Endothelial cell (in vitro differentiated cells): ENCODE measurements around the gene AGR2. TPM values are rescaled to one million over a fixed set of nuclear protein-coding genes. Genes with fewer than 3 reads are reported as not detected.

Experiments used
- DNase-seq: peaks from one replicate; pipeline ENCODE4 v3.0.0; 2021; ENCODE audit warnings: low spot score
- H3K27ac Mint-ChIP-seq: one replicate; pipeline ENCODE4 v1.8.0; 2021; ENCODE audit warnings: mixed read lengths, inconsistent platforms; ENCODE audit not compliant: unreplicated experiment
- H3K27me3 Mint-ChIP-seq: one replicate; pipeline ENCODE4 v1.8.0; 2021; ENCODE audit warnings: mild to moderate bottlenecking, moderate library complexity, mixed read lengths, inconsistent platforms; ENCODE audit not compliant: unreplicated experiment
- H3K36me3 Mint-ChIP-seq: one replicate; pipeline ENCODE4 v1.8.0; 2021; ENCODE audit warnings: mild to moderate bottlenecking, low read depth, mixed read lengths, inconsistent platforms; ENCODE audit not compliant: unreplicated experiment
- H3K4me1 Mint-ChIP-seq: one replicate; pipeline ENCODE4 v1.8.0; 2021; ENCODE audit warnings: mild to moderate bottlenecking, mixed read lengths, inconsistent platforms; ENCODE audit not compliant: unreplicated experiment
- H3K4me3 Mint-ChIP-seq: one replicate; pipeline ENCODE4 v1.8.0; 2021; ENCODE audit warnings: mild to moderate bottlenecking, mixed read lengths, inconsistent platforms; ENCODE audit not compliant: unreplicated experiment
- H3K9me3 Mint-ChIP-seq: one replicate; pipeline ENCODE4 v1.8.0; 2021; ENCODE audit warnings: mixed read lengths, inconsistent platforms; ENCODE audit not compliant: unreplicated experiment
- total RNA-seq: library from RNA; stranded (reverse); fragmentation: NEBNext Ultra II Directional; extraction: Animal tissue kit (Norgen Biotek cat#: 25700); gene quantifications from one replicate; pipeline ENCODE4 v1.2.1, GENCODE V29; 2021; ENCODE audit not compliant: unreplicated experiment
- TF ChIP-seq, protein P1 (sequence below): fragments of 200-600 bp; sonication (generic); IDR thresholded peaks from one replicate; pipeline ENCODE4 v1.5.0; 2021; ENCODE audit warnings: antibody characterized with exemption; ENCODE audit not compliant: unreplicated experiment

AGR2 gene
- total RNA-seq, 1 donor from 2014 or later, result not detected

DNA sequence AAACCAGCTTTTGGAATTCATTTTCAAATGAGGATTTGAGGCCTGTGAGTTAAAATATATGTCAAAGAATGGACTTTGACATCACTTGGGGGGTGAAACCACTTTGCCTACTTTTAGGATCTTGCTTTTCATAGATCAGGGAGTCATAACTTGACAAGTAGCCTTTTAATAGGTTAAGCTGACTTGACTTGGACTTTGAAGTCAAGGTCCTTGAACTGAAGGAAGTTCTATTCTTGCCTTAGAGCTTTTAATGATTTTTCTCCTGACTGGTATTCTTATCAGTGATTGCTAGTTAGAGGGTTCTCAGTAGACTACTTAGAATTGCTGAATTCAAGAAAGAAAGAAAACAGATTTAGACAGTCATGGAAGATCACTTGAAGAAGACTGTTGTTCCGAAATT lies 17.7 kb downstream of the AGR2 start:
- Mint-ChIP-seq H3K36me3 (peaks cover 25% of the 10 kb centered on the region), H3K9me3 (no peaks in the 10 kb centered on the region), H3K4me1 (no peaks in the 10 kb centered on the region), H3K4me3 (no peak overlapping the region), H3K27me3 (no peaks in the 10 kb centered on the region), H3K27ac (no peak overlapping the region)
- no peak for DNase-seq
- TF ChIP-seq, protein P1, sequence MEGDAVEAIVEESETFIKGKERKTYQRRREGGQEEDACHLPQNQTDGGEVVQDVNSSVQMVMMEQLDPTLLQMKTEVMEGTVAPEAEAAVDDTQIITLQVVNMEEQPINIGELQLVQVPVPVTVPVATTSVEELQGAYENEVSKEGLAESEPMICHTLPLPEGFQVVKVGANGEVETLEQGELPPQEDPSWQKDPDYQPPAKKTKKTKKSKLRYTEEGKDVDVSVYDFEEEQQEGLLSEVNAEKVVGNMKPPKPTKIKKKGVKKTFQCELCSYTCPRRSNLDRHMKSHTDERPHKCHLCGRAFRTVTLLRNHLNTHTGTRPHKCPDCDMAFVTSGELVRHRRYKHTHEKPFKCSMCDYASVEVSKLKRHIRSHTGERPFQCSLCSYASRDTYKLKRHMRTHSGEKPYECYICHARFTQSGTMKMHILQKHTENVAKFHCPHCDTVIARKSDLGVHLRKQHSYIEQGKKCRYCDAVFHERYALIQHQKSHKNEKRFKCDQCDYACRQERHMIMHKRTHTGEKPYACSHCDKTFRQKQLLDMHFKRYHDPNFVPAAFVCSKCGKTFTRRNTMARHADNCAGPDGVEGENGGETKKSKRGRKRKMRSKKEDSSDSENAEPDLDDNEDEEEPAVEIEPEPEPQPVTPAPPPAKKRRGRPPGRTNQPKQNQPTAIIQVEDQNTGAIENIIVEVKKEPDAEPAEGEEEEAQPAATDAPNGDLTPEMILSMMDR, result no peak

DNA sequence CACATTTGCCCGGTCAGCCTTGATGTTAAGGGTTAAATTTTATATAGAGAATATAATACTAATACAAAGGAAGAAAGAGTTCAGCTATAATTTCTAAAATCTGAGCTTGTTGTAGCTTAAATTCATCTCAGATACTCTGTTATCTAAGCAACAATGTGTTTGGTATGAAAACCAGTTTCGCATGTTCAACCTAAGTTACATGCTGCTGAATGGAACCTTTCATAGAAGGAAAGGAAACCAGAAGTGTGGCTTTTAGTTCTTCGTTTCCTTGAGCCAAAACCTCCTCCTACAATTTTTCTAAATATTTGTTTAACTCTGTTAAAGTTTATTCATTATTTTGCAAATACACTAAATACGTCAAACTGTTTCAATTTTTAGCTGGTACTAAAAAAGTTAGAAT lies 18.5 kb downstream of the AGR2 start:
- Mint-ChIP-seq H3K27me3 (no peaks in the 10 kb centered on the region), H3K4me1 (no peaks in the 10 kb centered on the region), H3K27ac (no peak overlapping the region), H3K9me3 (no peaks in the 10 kb centered on the region), H3K4me3 (no peak overlapping the region), H3K36me3 (peaks cover 25% of the 10 kb centered on the region)
- TF ChIP-seq, protein P1, result no peak
- DNase-seq, result no peak

DNA sequence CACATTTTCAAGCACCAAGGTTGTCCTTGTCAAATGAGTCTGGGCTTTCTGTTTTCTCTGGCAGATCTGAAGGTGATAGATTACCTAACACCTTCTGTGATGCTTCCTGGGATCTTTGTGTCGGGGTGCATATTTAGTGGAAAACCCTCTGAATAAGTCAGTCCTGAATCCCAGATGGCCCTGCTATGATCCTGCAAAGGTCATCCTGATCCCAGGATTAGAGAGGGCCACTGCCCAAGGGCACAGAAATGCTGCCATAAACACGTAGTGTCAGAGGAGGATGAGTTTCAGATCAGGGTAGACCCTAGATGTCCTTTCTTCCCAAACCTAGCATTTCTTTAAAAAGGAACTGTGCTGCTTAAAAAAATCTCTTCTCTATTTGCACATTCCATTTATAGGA lies 19.0 kb downstream of the AGR2 start:
- DNase-seq, result no peak
- Mint-ChIP-seq H3K4me3 (no peak overlapping the region), H3K27ac (no peak overlapping the region), H3K27me3 (no peaks in the 10 kb centered on the region), H3K9me3 (no peaks in the 10 kb centered on the region), H3K36me3 (peaks cover 22% of the 10 kb centered on the region), H3K4me1 (no peaks in the 10 kb centered on the region)
- TF ChIP-seq, protein P1, result no peak

DNA sequence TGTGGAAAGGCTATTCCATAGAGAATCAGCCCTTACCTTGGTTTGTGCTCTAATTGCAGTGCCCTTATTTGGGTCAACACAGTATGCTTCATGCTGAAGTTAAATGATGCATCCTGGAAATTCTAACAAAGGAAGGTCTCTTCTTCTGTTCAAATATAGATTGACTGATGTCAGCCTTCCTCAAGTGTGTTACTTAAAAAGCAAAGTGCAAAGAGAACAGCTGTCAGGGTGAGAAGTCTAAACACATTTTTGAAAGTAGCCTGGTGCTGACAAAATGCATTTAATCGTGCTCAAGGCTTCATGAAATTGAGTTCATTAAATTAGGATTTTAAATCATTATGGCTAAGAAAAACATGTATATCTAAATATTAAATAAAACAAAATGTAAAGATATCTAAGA lies 19.5 kb downstream of the AGR2 start:
- H3K27ac Mint-ChIP-seq, result no peak overlapping the region
- no peak for DNase-seq
- no peak overlapping the region for H3K4me3 Mint-ChIP-seq
- TF ChIP-seq, protein P1, result no peak
- H3K27me3 Mint-ChIP-seq, result no peaks in the 10 kb centered on the region
- H3K36me3 Mint-ChIP-seq, result peaks cover 22% of the 10 kb centered on the region
- H3K9me3 Mint-ChIP-seq, result no peaks in the 10 kb centered on the region
- no peaks in the 10 kb centered on the region for H3K4me1 Mint-ChIP-seq

DNA sequence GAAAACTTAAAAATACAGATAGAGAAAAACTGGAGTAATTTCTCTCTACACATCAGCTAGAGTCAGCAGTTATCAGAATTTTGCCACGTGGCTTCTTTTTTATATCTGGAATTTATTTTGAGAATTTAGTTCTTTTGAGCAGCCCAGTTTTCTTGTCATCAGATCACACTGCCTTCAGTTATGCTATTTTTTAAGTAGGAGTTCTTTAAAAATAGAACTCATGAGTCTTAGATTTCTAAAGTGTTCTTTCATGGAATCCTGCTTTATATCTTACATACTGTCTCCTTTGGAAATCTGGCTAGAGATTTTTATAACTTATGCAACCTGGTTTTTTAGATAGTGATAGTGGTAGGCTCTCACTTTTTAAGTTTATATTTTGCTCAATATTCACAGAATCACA lies 24.2 kb downstream of the AGR2 start:
- no peak overlapping the region for H3K4me3 Mint-ChIP-seq
- H3K27me3 Mint-ChIP-seq, result peaks cover 2% of the 10 kb centered on the region
- TF ChIP-seq, protein P1, result no peak
- no peak overlapping the region for H3K27ac Mint-ChIP-seq
- no peaks in the 10 kb centered on the region for H3K4me1 Mint-ChIP-seq
- H3K9me3 Mint-ChIP-seq, result no peaks in the 10 kb centered on the region
- H3K36me3 Mint-ChIP-seq, result peaks cover 11% of the 10 kb centered on the region
- DNase-seq, result no peak
